HG02678 (cell line): Measurements from ENCODE around the gene WDR13.

ENCODE experiments used
- ATAC-seq: cut with Tn5 transposase; IDR thresholded peaks from one replicate; pipeline ENCODE4 v1.9.1; 2021; ENCODE audit warnings: mild to moderate bottlenecking, moderate library complexity; ENCODE audit not compliant: unreplicated experiment

Gene WDR13

DNA sequence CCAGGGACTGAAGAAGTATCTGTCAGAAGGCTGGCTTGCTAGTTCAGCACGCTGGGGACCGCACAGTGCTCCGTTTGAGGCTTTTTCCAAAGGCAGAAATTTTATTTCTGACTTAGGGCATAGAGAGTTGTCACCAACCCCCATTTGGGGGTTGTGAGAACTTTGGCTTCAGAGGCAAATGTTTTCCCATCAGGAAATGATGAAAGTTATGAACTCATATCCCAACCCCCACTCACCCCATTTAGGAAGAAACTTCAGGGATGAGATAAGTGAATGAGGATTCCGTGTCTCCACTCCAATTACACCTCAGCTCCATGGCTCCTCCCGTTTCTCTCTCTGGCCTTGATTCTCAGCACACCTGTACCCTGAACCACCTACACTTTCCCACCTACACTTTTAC, 4.3 kb upstream of the WDR13 start:
- no peak for ATAC-seq

GRCh38 chrX:48595929-48596328, 1.4 kb upstream of the WDR13 start:
- no peak for ATAC-seq

- no peak for ATAC-seq
These were observed 1.3 kb downstream of the WDR13 start for GRCh38 chrX:48598614-48599013.

- ATAC-seq = no peak
These were observed 2.0 kb downstream of the WDR13 start for GRCh38 chrX:48599341-48599740.

DNA sequence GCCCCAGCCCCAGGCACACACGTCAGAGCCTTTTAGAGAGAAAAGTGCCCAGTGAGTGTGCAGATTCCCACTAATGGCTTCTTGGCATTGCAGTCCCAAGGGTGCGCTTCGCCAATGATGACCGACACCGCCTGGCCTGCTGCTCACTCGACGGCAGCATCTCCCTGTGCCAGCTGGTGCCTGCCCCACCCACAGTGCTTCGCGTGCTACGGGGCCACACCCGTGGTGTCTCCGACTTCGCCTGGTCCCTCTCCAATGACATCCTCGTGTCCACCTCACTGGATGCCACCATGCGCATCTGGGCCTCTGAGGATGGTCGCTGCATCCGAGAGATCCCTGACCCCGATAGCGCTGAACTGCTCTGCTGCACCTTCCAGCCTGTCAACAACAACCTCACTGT, 2.9 kb downstream of the WDR13 start:
- no peak for ATAC-seq

DNA sequence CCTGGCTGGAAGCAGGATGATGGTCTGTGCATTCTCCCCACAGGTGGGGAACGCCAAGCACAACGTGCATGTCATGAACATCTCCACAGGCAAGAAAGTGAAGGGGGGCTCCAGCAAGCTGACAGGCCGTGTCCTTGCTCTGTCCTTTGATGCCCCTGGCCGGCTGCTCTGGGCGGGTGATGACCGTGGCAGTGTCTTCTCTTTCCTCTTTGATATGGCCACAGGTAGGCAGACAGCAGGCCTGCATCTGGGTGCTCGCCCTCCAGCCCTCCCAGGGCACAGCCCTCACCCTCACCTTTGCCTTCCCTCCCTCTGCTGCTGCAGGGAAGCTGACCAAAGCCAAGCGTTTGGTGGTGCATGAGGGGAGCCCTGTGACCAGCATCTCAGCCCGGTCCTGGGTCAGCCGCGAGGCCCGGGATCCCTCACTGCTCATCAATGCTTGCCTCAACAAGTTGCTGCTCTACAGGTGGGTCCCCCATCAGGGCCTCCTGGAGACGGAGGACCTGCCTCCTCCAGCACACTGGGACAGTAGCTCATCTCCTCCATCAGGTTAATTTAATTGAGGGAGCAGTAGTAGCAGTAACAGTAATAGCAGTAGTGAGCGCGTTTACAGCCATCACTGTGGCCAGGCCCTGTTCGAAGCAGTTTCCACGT, 4.6 kb downstream of the WDR13 start:
- ATAC-seq = no peak

- ATAC-seq = no peak
These were observed 7.4 kb downstream of the WDR13 start for GRCh38 chrX:48604701-48605100.

DNA sequence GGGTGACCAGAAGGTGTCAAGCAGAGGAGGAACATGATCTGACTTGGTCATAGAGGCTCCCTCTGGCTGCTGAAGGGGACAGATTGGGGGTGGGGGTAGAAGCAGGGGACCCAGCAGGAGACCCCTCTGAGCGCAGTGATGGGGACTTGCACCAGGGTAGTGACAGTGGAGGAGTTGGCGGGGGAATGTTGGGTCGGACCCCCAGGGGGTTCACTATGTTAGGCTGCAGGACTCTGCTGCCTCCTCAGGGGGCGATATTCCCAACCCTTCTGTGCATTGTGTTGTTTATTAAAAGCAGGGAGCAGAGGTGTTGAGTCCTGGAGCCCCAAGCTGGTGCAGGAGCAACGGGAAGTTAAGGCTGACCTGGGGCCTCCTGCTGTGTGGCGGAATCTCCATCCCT, 8.8 kb downstream of the WDR13 start:
- no peak for ATAC-seq

DNA sequence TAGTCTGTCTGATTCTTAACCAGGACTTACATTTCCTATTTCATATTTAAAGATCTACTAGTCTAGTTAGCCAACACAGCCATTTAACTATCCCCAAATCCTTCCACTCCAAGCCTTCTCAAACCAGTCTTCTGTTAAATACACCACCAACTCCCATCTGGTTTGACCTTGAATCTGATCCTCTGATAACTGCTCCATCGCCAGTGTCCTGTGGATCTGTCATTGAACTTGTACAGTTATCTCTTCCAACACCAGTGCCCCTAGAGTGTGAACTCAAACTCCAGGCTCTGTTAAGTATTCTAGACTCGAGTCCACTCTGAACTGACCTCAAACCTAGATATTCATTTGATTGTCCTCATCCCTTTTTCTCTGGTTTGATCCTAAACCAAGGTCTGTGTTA, 14.4 kb downstream of the WDR13 start:
- no peak for ATAC-seq

GRCh38 chrX:48613502-48614160, 16.3 kb downstream of the WDR13 start:
- ATAC-seq = no peak

DNA sequence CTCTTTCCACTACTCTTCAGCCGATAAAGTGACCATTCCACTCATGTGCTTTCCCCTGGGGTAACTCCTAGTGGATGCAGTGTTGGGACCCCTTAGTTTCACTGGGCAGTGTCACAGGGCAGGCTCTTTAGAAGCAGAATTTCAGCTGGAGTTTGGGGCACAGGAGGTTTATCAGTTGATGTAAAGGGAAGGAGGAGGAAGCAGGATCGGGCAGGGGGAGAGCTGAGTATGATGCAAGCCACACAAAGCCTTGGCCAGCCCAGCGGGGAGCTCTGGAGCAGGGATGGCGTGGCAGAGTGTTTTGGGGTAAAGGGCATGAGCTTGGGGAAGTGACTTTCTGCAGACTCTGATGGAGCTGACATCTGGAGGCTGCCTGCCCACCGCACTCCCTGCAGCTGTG, 19.3 kb downstream of the WDR13 start:
- ATAC-seq = no peak

DNA sequence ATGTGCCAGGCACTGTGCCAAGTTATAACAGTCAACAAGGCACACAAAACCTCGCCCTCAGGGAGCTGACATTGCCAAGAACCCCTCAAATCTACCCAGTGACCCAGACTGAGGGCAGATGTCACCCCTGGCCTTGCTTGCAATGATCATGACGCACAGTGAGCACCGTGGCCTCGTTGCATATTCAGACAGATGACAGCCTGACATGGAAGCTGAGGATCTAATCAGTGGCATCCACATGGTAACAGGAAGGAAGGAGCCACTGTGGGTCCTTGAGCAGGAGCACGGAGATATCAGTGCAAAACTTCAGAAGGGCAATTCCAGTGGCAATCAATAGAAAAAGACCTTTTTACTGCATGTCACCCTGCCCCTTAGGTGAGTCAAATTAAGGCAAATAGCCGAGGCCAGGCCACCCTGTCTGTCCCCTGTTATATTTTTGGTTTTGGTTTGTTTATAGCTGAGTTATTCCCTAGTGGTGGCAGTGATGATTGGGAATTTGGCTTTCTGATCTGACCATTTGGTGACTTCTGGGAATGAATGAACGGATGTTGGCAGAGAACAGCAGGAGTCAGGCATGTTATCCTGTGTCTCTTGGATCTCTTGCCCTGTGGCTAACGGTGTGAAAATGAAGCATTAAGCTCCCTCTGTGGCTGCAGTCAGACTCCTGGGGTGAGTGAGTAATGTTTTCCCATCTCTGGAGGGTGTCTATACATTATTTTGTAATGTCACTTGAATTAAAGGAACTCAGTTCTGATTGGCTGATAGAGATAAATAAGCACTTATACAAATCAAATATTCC, 20.4 kb downstream of the WDR13 start:
- no peak for ATAC-seq

- ATAC-seq = no peak
These were observed 29.4 kb downstream of the WDR13 start for GRCh38 chrX:48626401-48627298.

GRCh38 chrX:48631376-48632090, 34.2 kb downstream of the WDR13 start:
- peak; percentile 85 for ATAC-seq

DNA sequence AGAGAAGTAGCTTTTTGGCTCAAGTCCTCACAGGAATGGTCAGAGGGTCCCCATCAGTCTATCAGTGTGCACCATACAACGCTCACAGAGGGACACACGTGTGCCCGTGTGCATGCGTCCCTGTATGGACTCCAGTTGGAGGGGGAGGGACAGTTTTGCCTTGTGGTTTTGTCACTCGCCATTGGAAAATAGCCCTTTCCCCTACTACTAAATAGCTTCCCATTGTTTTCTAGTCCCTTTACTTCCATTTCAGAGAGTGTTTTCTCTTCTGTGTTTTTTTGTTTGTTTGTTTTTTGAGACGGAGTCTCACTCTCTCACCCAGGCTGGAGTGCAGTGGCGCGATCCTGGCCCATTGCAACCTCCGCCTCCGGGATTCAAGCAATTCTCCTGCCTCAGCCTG, 34.9 kb downstream of the WDR13 start:
- no peak for ATAC-seq

DNA sequence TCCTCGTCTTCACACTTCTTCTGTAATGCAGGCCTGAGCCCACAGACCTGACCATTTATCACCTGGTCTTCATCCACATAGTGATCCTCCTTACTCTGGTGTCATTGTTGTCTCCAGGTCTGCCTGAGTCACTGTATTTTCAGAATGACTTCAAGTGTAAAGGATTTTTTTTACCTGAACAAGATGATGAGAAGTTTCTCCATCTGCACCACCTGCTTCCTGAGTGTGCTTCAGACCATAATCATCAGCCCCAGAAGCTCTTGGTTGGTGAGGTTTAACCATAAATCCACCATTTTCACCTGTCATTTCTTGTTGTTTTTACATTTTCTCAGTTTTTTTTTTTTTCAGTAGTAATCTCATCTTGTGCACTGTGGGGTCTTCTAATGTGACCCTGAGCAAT, 39.0 kb downstream of the WDR13 start:
- no peak for ATAC-seq

GRCh38 chrX:48636776-48637175, 39.5 kb downstream of the WDR13 start:
- ATAC-seq = no peak

GRCh38 chrX:48645669-48646068, 48.4 kb downstream of the WDR13 start:
- ATAC-seq = no peak

- ATAC-seq = no peak
These were observed 51.1 kb downstream of the WDR13 start for GRCh38 chrX:48648336-48648751.

DNA sequence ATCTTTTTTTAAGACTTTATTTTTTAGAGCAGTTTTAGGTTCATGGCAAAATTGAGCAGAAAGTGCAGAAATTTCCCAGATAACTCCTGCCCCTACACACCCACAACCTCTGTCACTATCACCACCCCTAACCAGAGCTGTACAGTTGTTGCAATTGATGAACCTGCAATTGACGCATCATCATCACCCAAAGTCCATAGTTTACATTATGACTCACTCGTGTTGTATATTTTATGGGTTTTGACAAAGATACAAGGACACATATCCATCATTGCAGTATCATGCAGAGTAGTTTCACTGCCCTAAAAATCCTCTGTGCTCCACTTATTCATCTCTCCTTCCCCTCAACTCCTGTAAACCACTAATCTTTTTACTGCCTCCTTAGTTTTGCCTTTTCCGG, 51.8 kb downstream of the WDR13 start:
- ATAC-seq = no peak
